ENCODE data around the gene CDH26. TPM values are rescaled to one million over a fixed set of nuclear protein-coding genes. Genes with fewer than 3 reads are reported as not detected.

CDH26 gene
- total and polyA plus RNA-seq, 9 of the 15 experiments (the other 6 are each of a cell fraction or from before 2014, with no cell fraction given), result 0.07 to 0.13 (median 0.10) TPM; not detected in 4

- Histone ChIP-seq H3K9me1 (ENCODE audit: control insufficient read depth, insufficient read depth, low read length) (no peaks in the 10 kb centered on the region), H3K9ac (ENCODE audit: insufficient read depth in 1 of 2, low read depth in 2 of 2, low read length in 2 of 2) (no peak overlapping the region), H3K4me1 (replicated peaks in 1 of 2; ENCODE audit: control insufficient read depth in 2 of 2, insufficient read depth in 2 of 2, low read length in 2 of 2) (no peaks in the 10 kb centered on the region; a peak in 1 of 5 replicates), H4K20me1 (replicated peaks; ENCODE audit: control insufficient read depth, insufficient read depth, low read length) (no peaks in the 10 kb centered on the region), H3K4me3 (no peak overlapping the region), H3K9me3 (replicated peaks; ENCODE audit: control insufficient read depth, insufficient read depth, low read depth, low read length) (no peaks in the 10 kb centered on the region), H3K4me2 (ENCODE audit: insufficient read depth, low read length) (peak overlapping the region; percentile 29; the same call in 1 of the 2 replicates), H3K27ac (ENCODE audit: extremely low read depth, low read depth, low read length) (no peak overlapping the region), H3K27me3 (ENCODE audit: control insufficient read depth in 2 of 2, insufficient read depth in 2 of 2, low read length in 2 of 2) (peaks cover 0 to 19% of the 10 kb centered on the region in 2 experiments; a peak in 1 of 5 replicates), H2AFZ (ENCODE audit: low read depth, low read length) (0 out of 2 replicates have a peak overlapping the region, but pooled peaks have one; percentile 13), H3K79me2 (ENCODE audit: control insufficient read depth, insufficient read depth, low read length) (no peaks in the 10 kb centered on the region), H3K36me3 (ENCODE audit: control insufficient read depth, insufficient read depth, low read length) (no peaks in the 10 kb centered on the region)
- WGBS (ENCODE audit: insufficient coverage, low coverage, missing lambda C conversion rate), result 2% methylated on average over 11 of the region's 11 CpGs
- in situ Hi-C loops (cut with MboI), result no loop called here
- FAIRE-seq (no peak), DNase-seq (ENCODE audit: extremely low read depth in 1 of 4, low spot score in 3 of 4) (peak; percentile 25 to 74 (median 68)), ATAC-seq (peak; percentile 63; the same call in 2 of the 3 replicates)
- no TSS peak for BruUV-seq (replicated peaks)
- POLR2A ChIA-PET, result no interaction called here
- CTCF ChIA-PET (ENCODE audit: low intra/inter-chr PET ratio), result no interaction called here
- intact Hi-C loops (cut with micrococcal nuclease), result no loop called here
- peak; percentile 85 for TF ChIP-seq RAD51 (IDR thresholded peaks at IDR 0.05; ENCODE audit: borderline replicate concordance, low read depth)
- TF ChIP-seq RNF219 (CRISPR knock-in tag; IDR thresholded peaks at IDR 0.05), result no peak
- 0 out of 2 replicates have a peak, but pooled peaks have one; percentile 5 for TF ChIP-seq REST (IDR thresholded peaks at IDR 0.05; ENCODE audit: borderline replicate concordance)
- no peak for TF ChIP-seq REST (CRISPR knock-in tag; IDR thresholded peaks at IDR 0.05; ENCODE audit: low read depth)
- TF ChIP-seq BRD4 (IDR thresholded peaks at IDR 0.05), result no peak
- TF ChIP-seq CBX5 (IDR thresholded peaks at IDR 0.05; ENCODE audit: borderline replicate concordance, low read depth), result no peak
- peak; percentile 74 for TF ChIP-seq FOS (IDR thresholded peaks at IDR 0.05; ENCODE audit: extremely low read depth, insufficient read length)
- TF ChIP-seq MCM2 (IDR thresholded peaks at IDR 0.05; ENCODE audit: low read depth), result no peak
These were observed 90.7 kb downstream of the CDH26 start for GRCh38 chr20:60048634-60049521.
